Prostate gland (tissue), 2 donors: ENCODE data around the gene XPA.

ENCODE experiments used
- CTCF ChIP-seq, 4 experiments: fragments of 200-600 bp in 2 of 4; fragments of 450-650 bp in 2 of 4; sonication (generic) in 2 of 4; IDR thresholded peaks; 1 replicate in 3 of 4; 2 replicates in 1 of 4; pipeline ENCODE4 v1.5.1; 2016 to 2019; ENCODE audit warnings: antibody characterized with exemption in 4 of 4, mild to moderate bottlenecking in 2 of 4, moderate library complexity in 2 of 4
- POLR2A ChIP-seq: fragments of 450-650 bp; IDR thresholded peaks from one replicate; pipeline ENCODE4 v1.6.1; 2016; ENCODE audit warnings: antibody characterized with exemption, mild to moderate bottlenecking
- POLR2AphosphoS5 ChIP-seq: sonication (generic); formaldehyde crosslinking; IDR thresholded peaks from one replicate; pipeline ENCODE4 v1.6.1; 2017; ENCODE audit warnings: antibody characterized with exemption

GRCh38 chr9:97711223-97711626 lies 14.1 kb upstream of the XPA start:
- TF ChIP-seq POLR2AphosphoS5 (no peak), CTCF (IDR thresholded peaks at IDR 0.05) (no peak), POLR2A (no peak)
